RCC 7860 (cell line): ENCODE data around the gene CUX1.
"Not testable (repeated sequence)": the region's sequence is repeated elsewhere in the genome, so short reads cannot be mapped to it uniquely, and the experiment has no call there.

ENCODE experiments used
- DNase-seq: peaks from one replicate; pipeline ENCODE4 v3.0.0-alpha.2; 2015; ENCODE audit warnings: low spot score
- FAIRE-seq: peaks from 2 replicates; lab custom pipeline; 2012; peaks lifted over from hg19 to GRCh38; lab: Jason Lieb, UNC

CUX1 gene

GRCh38 chr7:101817471-101818286 lies at the start of gene CUX1:
CUX1 (plus strand) TSS chr7:101817626; CDS start chr7:101817640, 14 bp downstream.
- DNase-seq (no peak), FAIRE-seq (no peak)

DNA sequence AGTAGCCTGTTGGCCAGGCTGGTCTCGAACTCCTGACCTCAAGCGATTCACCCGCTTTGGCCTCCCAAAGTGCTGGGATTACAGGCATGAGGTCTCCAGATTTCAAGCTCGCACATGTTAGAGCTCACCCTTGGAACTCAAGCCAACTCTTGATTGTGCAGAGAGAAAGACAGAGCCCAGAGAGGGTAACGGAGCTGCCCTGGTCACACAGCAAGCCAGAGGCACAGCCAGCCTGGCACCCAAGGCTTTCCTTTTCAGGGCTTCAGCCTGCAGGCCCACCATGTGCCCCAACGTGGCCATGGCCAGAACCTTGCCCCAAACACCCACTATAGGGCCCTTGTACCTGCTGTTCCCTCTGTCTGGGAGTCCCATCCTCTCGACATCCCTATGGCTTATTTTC lies 49.1 kb upstream of the CUX1 start:
- FAIRE-seq (no peak), DNase-seq (no peak)

DNA sequence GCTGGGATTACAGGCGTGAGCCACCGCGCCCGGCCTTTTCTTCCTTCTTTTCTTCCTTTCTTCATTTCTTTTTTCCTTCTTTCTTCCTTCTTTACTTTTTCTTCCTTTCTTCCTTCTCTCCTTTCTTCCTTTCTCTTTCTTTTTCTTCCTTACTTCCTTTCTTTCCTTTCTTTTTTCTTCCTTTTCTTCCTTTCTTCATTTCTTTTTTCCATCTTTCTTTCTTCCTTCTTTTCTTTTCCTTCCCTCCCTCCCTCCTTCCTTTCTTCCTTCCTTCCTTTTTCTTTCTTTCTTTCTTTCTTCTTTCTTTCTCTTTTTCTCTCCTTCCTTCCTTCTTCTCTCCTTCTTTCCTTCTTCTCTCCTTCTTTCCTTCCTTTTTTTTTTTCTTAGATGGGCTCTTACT lies 47.0 kb upstream of the CUX1 start:
- DNase-seq (no peak), FAIRE-seq (no peak)

DNA sequence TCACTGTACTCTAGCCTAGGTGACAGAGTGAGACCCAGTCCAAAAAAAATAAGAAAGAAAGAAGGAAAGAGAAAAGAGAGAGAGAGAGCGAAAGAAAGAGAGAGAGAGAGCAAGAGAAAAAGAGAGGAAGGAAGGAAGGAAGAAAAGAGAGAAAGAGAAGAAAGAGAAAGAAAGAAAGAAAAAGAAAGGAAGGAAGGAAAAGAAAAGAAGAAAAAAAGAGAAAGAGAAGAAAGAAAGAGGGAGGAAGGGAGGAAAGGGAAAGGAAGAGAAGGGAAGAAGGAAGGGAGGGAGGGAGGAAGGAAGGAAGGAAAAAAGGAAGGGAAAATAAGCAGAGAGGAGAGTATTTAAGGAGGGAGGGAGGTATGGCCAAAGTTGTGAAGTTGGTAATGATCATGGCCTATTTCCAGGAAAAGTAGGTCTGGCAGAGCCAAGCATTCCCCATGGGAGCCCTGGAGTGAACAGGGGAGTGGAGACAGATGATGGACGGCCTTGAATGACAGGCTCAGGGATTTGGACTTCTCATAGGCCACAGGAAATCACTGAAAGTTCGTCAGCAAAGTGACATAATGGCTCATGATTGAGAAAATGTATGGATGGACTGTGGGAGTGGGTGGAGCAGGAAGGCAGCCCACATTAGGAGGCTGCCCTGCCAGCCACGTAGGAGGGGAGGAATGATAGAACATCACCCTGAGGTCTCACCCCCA lies 44.8 kb upstream of the CUX1 start:
- FAIRE-seq (no peak), DNase-seq (no peak)

- no peak for FAIRE-seq
- DNase-seq: no peak
Measured at GRCh38 chr7:101775181-101775580, 42.2 kb upstream of the CUX1 start.

- DNase-seq (no peak), FAIRE-seq (no peak)
Measured at GRCh38 chr7:101778026-101778580, 39.3 kb upstream of the CUX1 start.

DNA sequence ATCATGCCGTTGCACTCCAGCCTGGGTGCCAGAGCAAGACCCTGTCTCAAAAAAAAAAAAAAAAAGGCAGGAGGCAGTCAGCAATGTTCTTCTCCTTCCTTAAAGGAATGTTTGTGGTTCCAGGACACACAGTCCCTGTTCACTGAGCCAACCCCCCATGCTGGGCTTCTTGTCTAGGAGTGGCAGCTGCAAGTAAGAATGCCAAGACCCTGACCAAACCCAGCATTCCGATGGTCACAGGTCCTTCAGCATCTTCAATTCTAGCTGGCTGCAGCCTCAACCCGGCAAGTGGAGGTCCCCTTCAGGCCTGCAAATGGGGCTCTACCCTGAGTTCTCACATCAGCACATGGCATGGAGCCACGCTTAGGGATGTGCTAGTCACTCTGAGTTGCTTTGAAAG lies 38.2 kb upstream of the CUX1 start:
- FAIRE-seq (no peak), DNase-seq (no peak)

GRCh38 chr7:101780281-101780680 lies 37.1 kb upstream of the CUX1 start:
- FAIRE-seq (no peak), DNase-seq (no peak)

DNA sequence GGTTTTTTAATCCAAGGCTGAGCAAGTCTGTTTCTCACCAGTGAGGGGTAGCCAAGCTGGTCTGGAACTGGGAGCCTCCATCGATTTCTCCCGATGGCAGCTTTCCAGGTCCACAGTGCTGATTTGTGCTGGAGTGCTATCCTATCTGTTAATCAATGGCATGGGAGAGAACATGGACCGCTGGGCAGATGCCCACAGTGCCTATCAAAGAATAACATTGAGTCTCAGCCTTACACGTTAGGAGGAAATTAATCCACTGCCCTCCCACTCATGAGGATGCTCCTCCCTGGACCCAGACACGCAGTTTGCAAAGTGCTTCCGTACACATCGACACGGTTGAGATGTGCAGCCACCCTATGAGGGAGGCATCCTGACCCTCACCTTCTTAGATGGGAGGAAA lies 36.0 kb upstream of the CUX1 start:
- DNase-seq (no peak), FAIRE-seq (no peak)

- DNase-seq (no peak), FAIRE-seq (no peak)
Measured at GRCh38 chr7:101782476-101782875, 35.0 kb upstream of the CUX1 start.

GRCh38 chr7:101782896-101783295 lies 34.5 kb upstream of the CUX1 start:
- DNase-seq: no peak
- FAIRE-seq: no peak

DNA sequence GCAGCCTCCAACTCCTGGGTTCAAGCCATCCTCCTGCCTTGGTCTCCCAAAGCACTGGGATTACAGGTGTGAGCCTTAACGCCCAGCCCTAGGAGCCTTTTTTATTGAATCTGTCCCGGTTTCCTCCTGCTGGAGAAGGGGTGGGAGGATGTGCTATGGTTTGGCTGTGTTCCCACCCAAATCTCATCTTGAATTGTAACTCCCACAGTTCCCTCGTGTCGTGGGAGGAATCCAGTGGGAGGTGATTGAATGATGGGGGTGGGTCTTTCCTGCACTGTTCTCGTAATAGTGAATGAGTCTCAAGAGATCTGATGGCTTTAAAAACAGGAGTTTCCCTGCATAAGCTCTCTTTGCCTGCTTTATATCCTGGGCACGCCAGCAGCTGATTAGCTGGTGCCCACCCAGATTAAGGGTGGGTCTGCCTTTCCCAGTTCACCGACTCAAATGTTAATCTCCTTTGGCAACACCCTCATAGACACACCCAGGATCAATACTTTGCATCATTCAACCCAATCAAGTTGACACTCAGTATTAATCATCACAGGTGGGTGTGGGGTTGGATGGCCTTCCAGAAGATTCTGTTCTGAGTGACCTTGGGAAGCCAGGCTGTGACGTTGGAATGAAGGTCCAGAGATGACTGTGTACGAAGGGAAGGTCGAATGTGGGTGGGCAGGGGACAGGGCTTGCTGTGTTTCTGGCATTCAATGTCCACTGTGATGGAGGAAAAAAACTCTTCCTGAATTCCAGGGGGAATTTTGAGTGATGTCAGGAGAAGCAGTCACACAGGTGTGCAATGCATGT lies 33.8 kb upstream of the CUX1 start:
- no peak for FAIRE-seq
- no peak for DNase-seq

- FAIRE-seq (no peak), DNase-seq (no peak)
Measured at GRCh38 chr7:101784292-101785127, 32.9 kb upstream of the CUX1 start.

GRCh38 chr7:101787864-101788263 lies 29.6 kb upstream of the CUX1 start:
- DNase-seq: no peak
- FAIRE-seq: no peak

DNA sequence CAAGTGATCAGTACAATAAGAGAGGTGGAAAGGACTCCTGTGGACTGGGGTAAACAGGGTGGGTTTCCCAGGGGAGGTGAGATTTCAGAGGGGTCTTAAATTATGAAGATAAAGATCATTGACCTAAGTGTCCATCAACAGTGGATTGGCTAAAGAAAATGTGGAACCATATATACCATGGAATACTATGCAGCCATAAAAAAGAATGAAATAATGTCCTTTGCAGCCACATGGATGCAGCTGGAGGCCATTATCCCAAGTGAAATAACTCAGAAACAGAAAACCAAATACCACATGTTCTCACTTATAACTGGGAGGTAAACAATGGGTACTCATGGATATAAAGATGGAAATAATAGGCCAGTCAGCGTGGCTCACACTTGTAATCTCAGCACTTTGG lies 28.9 kb upstream of the CUX1 start:
- DNase-seq: no peak
- FAIRE-seq: no peak

DNA sequence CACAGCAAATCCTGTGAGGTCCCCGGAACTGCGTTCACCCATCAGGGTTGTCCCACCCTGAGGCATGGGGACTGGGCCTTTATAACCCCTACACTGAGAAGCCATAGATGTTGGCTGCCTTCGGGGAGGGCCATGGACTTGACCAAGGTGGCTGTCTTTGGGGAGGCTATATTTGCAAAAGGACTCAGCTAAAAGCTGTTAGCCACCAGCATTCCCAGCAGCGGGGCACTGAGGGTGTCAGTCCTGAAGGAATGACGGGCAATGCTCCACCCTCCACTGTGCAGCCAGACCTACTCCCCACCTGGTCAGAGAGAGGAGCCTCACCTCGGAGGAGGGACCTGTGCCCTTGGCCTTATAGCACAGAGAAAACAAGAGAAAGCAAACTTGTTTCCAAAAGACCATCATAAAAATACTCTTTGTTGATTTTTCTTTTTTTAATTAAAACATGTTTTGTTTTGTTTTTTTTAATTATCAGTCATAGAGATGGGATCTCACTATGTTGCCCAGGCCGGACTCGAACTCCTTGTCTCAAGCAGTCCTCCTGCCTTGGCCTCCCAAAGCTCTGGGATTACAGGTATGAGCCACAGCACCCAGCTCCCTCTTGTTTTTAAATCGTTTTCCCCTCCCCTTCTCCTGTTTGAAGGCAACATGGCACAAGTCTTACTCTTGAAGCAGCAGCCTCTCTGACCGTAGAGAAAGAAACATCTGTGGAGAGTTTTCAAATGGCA lies 26.7 kb upstream of the CUX1 start:
- no peak for DNase-seq
- FAIRE-seq: no peak

GRCh38 chr7:101792051-101792681 lies 25.3 kb upstream of the CUX1 start:
- DNase-seq: peak; percentile 92
- FAIRE-seq: peak; percentile 94

DNA sequence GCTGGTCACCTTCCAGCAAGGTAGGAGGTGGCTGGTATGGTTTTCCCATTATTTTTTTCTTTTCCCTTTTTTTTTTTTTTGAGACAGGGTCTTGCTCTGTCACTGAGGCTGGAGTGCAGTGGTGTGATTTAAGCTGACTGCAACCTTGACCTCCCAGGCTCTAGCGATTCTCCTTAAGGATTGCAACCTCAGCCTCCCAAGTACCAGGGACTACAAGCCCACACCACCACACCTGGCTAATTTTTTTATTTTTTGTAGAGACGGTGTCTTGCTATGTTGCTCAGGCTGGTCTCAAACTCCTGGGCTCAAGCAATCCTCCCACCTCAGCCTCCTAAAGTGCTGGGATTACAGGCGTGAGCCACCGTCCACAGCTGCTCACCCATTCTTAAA lies 24.7 kb upstream of the CUX1 start:
- not testable (repeated sequence) for FAIRE-seq, DNase-seq

- no peak for DNase-seq
- FAIRE-seq: no peak
Measured at GRCh38 chr7:101795461-101795860, 22.0 kb upstream of the CUX1 start.
